Suprapubic skin (tissue), 3 donors: Measurements from ENCODE around the gene CCR3.

Experiments
- EP300 ChIP-seq: sonication (generic); formaldehyde crosslinking; IDR thresholded peaks from one replicate; pipeline ENCODE4 v1.6.1; 2017; ENCODE audit warnings: antibody characterized with exemption
- POLR2A ChIP-seq, 2 donors: fragments of 450-650 bp; IDR thresholded peaks; one replicate each; pipeline ENCODE4 v1.6.1; 2017; ENCODE audit warnings: antibody characterized with exemption in 2 of 2, mild to moderate bottlenecking in 2 of 2, moderate library complexity in 2 of 2
- TF ChIP-seq, protein P1 (sequence below), 2 donors: fragments of 200-600 bp in 1 of 2; fragments of 450-650 bp in 1 of 2; sonication (generic) in 1 of 2; IDR thresholded peaks; one replicate each; pipeline ENCODE4 v1.5.1; 2016 to 2019; ENCODE audit warnings: antibody characterized with exemption in 2 of 2, mild to moderate bottlenecking in 1 of 2, moderate library complexity in 1 of 2

- TF ChIP-seq POLR2A (IDR thresholded peaks at IDR 0.05) (no peak), EP300 (no peak)
- TF ChIP-seq, protein P1, sequence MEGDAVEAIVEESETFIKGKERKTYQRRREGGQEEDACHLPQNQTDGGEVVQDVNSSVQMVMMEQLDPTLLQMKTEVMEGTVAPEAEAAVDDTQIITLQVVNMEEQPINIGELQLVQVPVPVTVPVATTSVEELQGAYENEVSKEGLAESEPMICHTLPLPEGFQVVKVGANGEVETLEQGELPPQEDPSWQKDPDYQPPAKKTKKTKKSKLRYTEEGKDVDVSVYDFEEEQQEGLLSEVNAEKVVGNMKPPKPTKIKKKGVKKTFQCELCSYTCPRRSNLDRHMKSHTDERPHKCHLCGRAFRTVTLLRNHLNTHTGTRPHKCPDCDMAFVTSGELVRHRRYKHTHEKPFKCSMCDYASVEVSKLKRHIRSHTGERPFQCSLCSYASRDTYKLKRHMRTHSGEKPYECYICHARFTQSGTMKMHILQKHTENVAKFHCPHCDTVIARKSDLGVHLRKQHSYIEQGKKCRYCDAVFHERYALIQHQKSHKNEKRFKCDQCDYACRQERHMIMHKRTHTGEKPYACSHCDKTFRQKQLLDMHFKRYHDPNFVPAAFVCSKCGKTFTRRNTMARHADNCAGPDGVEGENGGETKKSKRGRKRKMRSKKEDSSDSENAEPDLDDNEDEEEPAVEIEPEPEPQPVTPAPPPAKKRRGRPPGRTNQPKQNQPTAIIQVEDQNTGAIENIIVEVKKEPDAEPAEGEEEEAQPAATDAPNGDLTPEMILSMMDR (IDR thresholded peaks at IDR 0.05), result no peak
Observed at GRCh38 chr3:46193436-46193835, 48.8 kb upstream of the CCR3 start.
